ENCODE measurements around the gene TIMP2.

The TIMP2 gene

DNA sequence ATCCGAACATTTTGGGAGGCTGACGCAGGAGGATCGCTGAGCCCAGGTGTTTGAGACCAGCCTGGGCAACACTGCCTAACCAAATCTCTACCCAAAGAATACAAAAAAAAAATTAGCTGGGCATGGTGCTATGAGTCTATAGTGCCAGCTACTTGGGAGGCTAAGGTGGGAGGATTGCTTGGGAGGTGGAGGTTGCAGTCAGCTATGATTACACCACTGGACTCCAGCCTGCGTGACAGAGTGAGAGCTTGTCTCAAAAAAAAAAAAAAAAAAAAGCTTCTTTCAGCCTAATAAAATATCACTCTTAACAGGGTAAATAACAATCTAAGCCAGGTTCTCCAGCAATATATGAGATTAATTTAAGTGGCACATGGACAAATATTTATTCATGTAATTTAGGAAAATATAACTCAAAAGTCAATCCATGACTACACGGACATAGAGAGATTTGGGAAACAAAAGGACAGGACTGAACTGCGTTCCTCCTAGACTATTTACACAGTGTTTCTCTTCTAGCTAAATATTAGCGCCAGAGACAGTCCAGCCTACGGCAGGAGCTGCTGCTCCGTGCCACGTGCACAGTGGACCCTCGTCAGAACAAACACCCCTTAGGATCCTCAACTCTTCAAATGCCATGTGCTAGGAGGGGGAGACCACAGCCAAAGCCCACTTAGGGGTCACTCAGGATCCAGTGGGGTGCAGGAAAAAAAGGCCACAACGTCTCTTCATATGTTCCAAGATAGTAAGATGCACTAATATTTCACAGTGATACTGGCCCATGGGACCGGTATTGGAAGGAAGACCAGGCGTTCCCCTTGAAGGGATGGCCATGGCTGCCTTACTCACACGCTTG is 93.3 kb downstream of the TIMP2 start:
- DNase-seq: no peak

DNA sequence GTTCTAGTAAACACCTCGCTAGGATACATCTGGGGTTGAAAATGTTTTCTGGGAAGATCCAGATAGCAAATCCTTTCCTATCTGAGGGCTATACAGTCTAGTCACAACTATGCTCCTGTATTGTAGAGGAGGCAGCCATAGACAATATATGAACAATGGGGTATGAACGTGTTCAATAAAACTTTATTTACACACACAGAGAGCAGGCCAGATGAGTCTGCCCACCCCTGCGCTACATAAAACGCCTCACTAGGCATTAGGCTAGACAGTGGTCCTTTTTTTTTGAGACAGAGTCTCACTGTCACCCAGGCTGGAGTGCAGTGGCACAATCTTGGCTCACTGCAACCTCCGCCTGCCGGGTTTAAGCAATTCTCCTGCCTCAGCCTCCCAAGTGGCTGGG is 95.7 kb downstream of the TIMP2 start:
- DNase-seq: no peak

DNA sequence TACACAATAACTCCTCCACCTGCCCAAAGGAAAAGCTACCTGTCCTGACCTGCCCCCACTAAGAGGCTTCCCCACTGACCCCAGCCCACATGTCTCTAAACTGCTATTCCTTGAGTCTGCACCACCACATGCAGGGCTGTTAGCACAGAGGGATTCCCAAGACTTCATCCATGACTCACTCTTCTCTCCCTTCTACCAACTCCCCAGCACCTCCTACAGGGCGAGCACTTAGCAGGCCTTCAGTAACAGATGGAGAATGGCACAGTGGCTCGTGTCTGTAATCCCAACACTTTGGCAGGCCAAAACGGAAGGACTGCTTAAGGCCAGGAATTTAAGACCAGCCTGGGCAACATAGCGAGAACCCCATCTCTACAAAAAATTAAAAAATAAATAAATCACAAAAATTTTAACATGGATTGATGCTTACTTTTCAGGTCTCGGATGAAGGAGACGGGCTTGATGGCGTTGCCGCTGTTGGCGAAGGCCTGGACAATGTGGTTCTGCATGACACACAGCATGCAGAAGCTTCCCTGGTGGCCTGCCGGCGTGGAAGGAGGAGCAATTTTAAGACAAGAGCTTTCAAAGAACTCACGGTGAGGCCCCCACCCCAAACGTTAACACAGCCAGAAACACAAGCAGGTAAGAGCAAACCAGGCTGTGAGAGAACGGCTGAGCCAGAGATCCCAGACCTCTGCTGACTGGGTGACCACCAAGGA is 96.6 kb downstream of the TIMP2 start:
- no peak for DNase-seq

GRCh38 chr17:78826836-78827509 is 98.2 kb downstream of the TIMP2 start:
- no peak for DNase-seq

DNA sequence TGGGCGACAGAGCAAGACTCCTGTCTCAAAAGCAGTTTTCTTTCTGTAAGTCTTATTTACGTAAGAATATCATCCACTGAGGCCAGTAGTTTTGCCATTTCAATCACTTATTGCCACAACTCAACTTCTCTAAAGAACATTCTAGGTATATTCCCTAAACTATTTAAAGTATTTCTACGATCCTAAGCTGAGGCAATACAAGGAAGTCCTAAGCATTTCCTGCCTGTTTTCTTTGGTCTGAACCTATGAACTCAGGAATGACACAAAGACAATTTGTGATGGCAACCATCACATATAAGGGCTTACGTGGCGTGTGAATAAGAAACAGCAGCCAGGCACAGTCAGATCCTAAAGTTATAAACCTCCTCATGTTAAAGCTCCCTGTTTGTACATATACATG is 98.8 kb downstream of the TIMP2 start:
- no peak for DNase-seq

DNA sequence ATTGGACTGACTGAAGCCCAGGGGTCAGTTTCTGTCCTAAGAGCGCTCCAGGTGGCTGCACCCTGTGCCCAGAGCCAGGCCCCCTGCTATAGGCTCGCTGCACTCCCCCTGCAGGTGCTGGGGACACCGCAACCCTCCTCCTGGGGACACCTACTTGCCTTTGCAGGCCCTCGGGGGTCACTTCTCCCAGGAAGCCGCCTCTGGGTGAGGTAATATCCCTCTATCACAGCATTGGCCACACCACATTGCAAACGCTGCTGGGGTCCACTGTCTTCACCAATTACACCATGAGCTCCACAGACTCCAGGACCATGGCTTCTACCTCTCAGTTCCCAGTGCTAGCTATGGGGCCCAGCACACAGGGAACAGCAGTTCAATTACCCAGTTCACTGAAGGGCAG is 99.5 kb downstream of the TIMP2 start:
- no peak for DNase-seq

- no peak for DNase-seq
These were observed 100.9 kb downstream of the TIMP2 start for GRCh38 chr17:78824240-78824639.

- DNase-seq: no peak
These were observed 101.7 kb downstream of the TIMP2 start for GRCh38 chr17:78823282-78824046.

GRCh38 chr17:78822552-78822951 is 102.6 kb downstream of the TIMP2 start:
- DNase-seq: no peak

GRCh38 chr17:78821961-78822360 is 103.2 kb downstream of the TIMP2 start:
- DNase-seq: no peak

DNA sequence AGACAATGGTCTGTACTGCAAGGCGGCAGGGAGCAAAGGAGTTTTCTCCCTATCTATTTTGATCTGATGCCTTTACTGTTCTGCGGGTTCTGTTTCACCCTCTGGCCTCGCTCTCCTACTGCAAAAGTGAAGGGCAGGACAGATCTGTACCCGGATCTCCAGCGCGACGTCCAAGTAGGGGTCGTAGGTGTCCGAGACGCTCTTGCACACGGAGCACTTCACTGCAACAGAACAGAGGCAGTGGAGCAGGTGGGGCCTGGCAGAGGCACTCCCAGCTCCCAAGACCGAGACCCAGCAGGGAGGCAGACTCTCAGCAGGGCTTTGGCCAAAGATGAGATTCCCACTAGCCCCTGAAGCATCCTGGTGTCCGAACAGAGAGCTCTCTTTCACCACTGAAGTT is 104.3 kb downstream of the TIMP2 start:
- DNase-seq: no peak

- no peak for DNase-seq
These were observed 105.1 kb downstream of the TIMP2 start for GRCh38 chr17:78819806-78820792.

- DNase-seq: no peak
These were observed 105.8 kb downstream of the TIMP2 start for GRCh38 chr17:78819402-78819801.

DNA sequence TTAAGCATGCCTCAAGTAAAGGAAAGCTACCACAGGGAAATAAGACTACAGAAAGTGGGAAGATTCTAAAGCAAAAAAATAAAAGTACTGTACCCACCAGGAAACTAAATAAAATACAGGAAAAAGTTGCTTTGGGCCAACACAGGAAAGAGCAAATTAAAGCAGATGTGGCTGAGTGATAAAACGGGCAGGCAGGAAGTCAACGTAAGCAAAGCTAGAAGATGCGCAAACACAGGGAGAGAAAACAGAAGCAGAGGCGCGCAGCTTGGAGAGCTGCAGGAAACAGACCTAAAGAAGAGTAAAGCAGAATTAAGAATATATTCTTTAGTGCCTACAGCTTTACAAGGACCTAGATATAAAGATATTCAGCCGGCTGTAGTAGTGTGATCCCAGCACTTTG is 106.3 kb downstream of the TIMP2 start:
- DNase-seq: no peak

DNA sequence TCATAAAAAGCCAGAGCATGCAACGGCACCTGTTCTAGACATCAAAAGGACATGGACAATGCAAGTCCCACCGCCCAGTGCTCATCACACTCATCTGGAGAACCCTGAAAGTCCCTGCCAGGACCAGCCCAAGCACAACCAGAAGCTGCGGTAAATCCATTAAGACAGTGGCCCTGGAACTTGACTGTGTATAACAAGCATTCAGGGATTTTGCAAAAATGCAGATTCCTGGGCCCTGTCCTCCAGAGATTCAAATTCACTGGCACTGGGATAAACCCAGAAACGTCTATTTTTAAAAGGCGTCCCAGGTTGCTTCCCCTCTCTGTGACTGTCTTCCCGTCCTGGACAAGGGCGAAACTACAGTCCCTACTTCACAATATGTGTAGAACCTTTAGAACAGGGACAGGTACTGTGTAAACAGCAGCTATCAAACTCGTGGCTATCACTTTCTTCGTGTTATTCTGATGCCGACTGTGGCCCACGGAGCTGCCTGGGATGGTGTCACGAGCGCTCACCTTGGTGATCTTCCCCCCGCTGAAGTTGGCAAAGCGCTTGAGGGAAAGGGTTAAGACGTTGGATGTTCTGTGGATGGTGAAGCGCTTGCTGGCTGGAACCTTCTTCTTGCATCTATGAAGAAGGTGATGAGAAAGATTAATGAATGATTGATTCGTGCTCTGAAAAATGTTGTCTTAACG is 106.9 kb downstream of the TIMP2 start:
- DNase-seq: no peak

DNA sequence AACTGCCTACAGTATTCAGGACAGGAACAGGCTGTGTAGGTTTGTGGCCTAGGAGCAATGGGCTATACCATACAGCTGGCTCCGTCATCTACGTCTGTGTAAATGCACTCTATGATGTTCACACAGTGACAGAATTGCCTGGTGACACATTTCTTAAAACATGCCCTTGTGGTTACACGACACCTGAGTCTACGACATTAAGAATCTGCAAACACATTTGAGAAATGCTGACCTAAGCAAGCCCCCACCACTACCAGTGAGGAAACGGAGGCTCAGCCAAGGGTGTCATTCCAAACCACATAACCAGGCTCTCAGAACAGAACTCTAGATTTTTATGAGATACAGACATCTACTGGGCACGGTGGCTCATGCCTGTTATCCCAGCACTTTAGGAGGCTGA is 108.1 kb downstream of the TIMP2 start:
- DNase-seq: no peak

- no peak for DNase-seq
These were observed 109.5 kb downstream of the TIMP2 start for GRCh38 chr17:78815696-78816095.

DNA sequence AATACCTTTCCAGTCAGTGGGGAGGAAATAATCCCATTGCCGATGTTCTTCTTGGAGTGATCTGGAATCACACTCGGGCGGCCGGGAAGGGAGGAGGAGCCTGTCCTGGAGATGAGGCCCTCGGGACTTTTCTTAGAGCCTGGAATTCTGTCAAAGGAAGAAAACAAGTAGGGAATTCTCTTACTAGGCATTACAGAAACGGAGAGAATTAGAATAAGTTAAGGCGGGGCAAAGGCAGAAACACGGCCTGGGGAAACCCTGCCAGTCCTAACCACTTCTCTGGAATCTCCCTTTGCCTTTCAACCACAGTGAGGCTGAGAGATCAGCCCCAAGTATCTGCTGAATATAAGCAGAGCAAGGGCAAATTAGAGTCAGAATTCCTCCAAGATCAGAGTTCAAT is 112.3 kb downstream of the TIMP2 start:
- no peak for DNase-seq

DNA sequence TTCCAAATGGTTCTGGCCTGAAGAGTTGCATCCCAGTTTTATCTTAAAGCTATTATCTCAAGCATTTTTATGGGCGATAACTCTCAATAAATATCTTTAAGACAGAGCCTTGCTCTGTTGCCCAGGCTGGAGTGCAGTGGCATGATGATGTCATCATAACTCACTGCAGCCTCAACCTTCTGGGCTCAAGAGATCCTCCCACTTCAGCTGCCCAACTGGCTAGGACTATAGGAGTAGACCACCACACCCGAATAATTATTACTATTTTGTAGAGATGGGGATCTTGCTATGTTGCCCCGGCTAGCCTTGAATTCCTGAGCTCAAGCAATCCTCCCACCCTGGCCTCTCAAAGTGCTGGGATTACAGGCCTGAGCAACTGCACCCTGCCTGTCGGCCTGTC is 117.0 kb downstream of the TIMP2 start:
- DNase-seq: no peak

DNA sequence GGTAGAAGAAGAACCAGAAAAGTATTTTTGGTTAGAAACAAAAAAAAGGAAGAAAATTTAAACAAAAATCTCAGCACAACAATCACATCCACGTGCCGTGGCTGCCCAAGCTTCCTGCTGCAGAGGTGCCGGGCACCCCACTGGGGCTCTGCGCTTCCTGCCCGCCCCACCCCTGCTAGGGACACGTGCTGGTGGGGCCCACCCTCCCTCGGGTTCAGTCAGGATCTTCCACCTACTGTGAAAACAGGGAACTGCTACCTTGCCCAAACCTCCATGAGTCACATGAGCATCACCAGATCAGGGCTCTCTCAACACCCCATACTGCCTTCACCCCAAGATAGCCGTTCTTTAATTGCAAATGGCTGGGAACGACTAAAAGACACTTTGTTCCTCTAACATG is 118.7 kb downstream of the TIMP2 start:
- no peak for DNase-seq

DNA sequence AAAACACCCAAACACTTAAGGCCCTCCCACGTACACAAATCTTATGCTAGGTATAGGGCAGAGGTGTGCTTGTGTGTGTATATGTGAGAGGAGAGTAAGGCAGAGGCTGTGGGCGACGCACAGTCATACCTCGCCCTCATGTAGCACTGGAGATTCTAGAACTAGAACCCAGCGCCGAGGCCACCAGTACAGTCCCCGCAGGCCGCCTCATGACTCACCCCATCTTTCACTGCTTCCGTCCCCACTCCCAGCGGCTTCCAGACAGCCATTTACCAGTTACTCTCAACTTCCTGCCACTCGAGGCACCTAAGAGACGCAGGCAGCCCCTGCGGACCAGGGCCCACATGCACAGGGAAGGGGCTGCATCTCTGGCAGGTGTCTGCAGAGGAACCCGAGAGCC is 119.9 kb downstream of the TIMP2 start:
- no peak for DNase-seq
